HCT116 (cell line): Measurements from ENCODE around the gene SYNGR1. TPM values are rescaled to one million over a fixed set of nuclear protein-coding genes. Genes with fewer than 3 reads are reported as not detected.

Source experiments
- ATAC-seq: fragments of 200-7000 bp; cut with Tn5 transposase; 2 replicates; pipeline ENCODE4 v1.9.1; 2020; ENCODE audit warnings: mild to moderate bottlenecking, moderate library complexity
- BruUV-seq: library from RNA; stranded (reverse); fragments of 400-500 nt; replicated peaks from 2 replicates; lab custom pipeline; 2021; lab: Mats Ljungman, UMichigan
- CTCF ChIA-PET: fragments of 300-600 bp; sonication (Branson Sonifier 250); formaldehyde crosslinking; loops from one replicate; lab custom pipeline; 2021; ENCODE audit warnings: antibody characterized with exemption; lab: Charles Lee
- POLR2A ChIA-PET: fragments of 300-600, 350-600 bp; sonication (Branson Sonifier 250); formaldehyde crosslinking; loops from one replicate; lab custom pipeline; 2021; ENCODE audit warnings: antibody characterized with exemption; lab: Charles Lee
- RAD21 ChIA-PET, 2 experiments: fragments of 300-600 bp; sonication (Branson Sonifier 250); formaldehyde crosslinking; loops; one replicate each; lab custom pipeline; 2023; ENCODE audit warnings: low total read pairs in 2 of 2; ENCODE audit not compliant: uncharacterized antibody in 2 of 2, unreplicated experiment in 2 of 2, low non-redundant PET in 1 of 2; lab: Charles Lee
- DNase-seq: peaks from one replicate; pipeline ENCODE4 v3.0.0-alpha.2; 2010; ENCODE audit warnings: low read depth, low spot score
- H2AFZ ChIP-seq: fragments of 200-600 bp; shearing (Covaris generic), sonication (generic); 2 replicates; pipeline ENCODE4 v1.6.1; 2017; ENCODE audit warnings: low read depth, mixed run types, mixed read lengths, antibody characterized with exemption, low read length; ENCODE audit not compliant: poor library complexity, severe bottlenecking
- H3K27ac ChIP-seq: 2 replicates; pipeline ENCODE4 v1.5.1; 2012; ENCODE audit warnings: low read depth, low read length
- H3K27me3 ChIP-seq: fragments of 200-600 bp; sonication (generic); 2 replicates; pipeline ENCODE4 v1.6.1; 2016; ENCODE audit warnings: mixed run types, low read length, mixed read lengths; ENCODE audit not compliant: insufficient read depth
- H3K36me3 ChIP-seq, 2 experiments: fragments of 200-500 bp in 1 of 2; fragments of 200-600 bp in 1 of 2; sonication (Bioruptor generic) in 1 of 2; sonication (generic) in 1 of 2; 2 replicates each; pipeline versions ENCODE4 v1.5.1 to v1.6.1; 2014 to 2016; ENCODE audit warnings: low read length in 2 of 2, inconsistent platforms in 1 of 2, mixed read lengths in 1 of 2, mixed run types in 1 of 2; ENCODE audit not compliant: insufficient read depth in 2 of 2, control insufficient read depth in 1 of 2
- H3K4me1 ChIP-seq, 2 experiments: fragments of 200-600 bp in 1 of 2; sonication (generic) in 1 of 2; 2 replicates each; pipeline versions ENCODE4 v1.5.1 to v1.6.1; 2012 to 2017; ENCODE audit warnings: low read length in 2 of 2, inconsistent platforms in 1 of 2, mild to moderate bottlenecking in 1 of 2, mixed read lengths in 1 of 2, mixed run types in 1 of 2, moderate library complexity in 1 of 2; ENCODE audit not compliant: insufficient read depth in 2 of 2, control insufficient read depth in 1 of 2
- H3K4me2 ChIP-seq: fragments of 200-600 bp; sonication (generic); 2 replicates; pipeline ENCODE4 v1.6.1; 2017; ENCODE audit warnings: mixed run types, low read length, mixed read lengths
- H3K4me3 ChIP-seq, 2 experiments: fragments of 200-600 bp in 1 of 2; sonication (generic) in 1 of 2; replicated peaks in 1 of 2; 2 replicates each; pipeline ENCODE4 v1.5.1; 2011 to 2016; ENCODE audit warnings: low read length in 2 of 2, control low read depth in 1 of 2, low read depth in 1 of 2, mild to moderate bottlenecking in 1 of 2, mixed read lengths in 1 of 2, mixed run types in 1 of 2
- H3K79me2 ChIP-seq: fragments of 200-600 bp; sonication (generic); 2 replicates; pipeline ENCODE4 v1.6.1; 2017; ENCODE audit warnings: mild to moderate bottlenecking, mixed run types, low read length, moderate library complexity, mixed read lengths; ENCODE audit not compliant: insufficient read depth
- H3K9ac ChIP-seq: fragments of 200-600 bp; sonication (generic); 2 replicates; pipeline ENCODE4 v1.6.1; 2016; ENCODE audit warnings: low read length, mixed read lengths
- H3K9me2 ChIP-seq: fragments of 200-600 bp; sonication (generic), shearing (Covaris generic); 2 replicates; pipeline ENCODE4 v1.6.1; 2017; ENCODE audit warnings: mixed run types, mild to moderate bottlenecking, moderate library complexity; ENCODE audit not compliant: insufficient read depth
- H3K9me3 ChIP-seq, 2 experiments: fragments of 200-500 bp in 1 of 2; fragments of 200-600 bp in 1 of 2; sonication (Bioruptor generic) in 1 of 2; sonication (generic) in 1 of 2; 2 replicates each; pipeline ENCODE4 v1.6.1; 2014 to 2017; ENCODE audit warnings: low read length in 2 of 2, mixed read lengths in 2 of 2, inconsistent platforms in 1 of 2, low read depth in 1 of 2, mild to moderate bottlenecking in 1 of 2, mixed run types in 1 of 2, moderate library complexity in 1 of 2; ENCODE audit not compliant: control insufficient read depth in 1 of 2, insufficient read depth in 1 of 2
- H4K20me1 ChIP-seq: fragments of 200-600 bp; sonication (generic), shearing (Covaris generic); 2 replicates; pipeline ENCODE4 v1.6.1; 2017; ENCODE audit warnings: mixed run types, mild to moderate bottlenecking, moderate library complexity; ENCODE audit not compliant: insufficient read depth
- CBX3 ChIP-seq: IDR thresholded peaks from 2 replicates; pipeline ENCODE4 v1.6.1; 2012; ENCODE audit warnings: low read depth
- CEBPB ChIP-seq: IDR thresholded peaks from 2 replicates; pipeline ENCODE4 v1.6.1; 2012; ENCODE audit warnings: low read depth
- CTCF ChIP-seq, 3 experiments: fragments of 200-600 bp in 1 of 3; sonication (generic) in 1 of 3; IDR thresholded peaks in 2 of 3; conservative IDR thresholded peaks in 1 of 3; 2 replicates each; pipeline ENCODE4 v1.5.1; 2012 to 2017; ENCODE audit warnings: low read depth in 2 of 3, low read length in 2 of 3, antibody characterized with exemption in 1 of 3, borderline replicate concordance in 1 of 3, control low read depth in 1 of 3, mild to moderate bottlenecking in 1 of 3, mixed read lengths in 1 of 3, mixed run types in 1 of 3, moderate library complexity in 1 of 3; ENCODE audit not compliant: insufficient read depth in 1 of 3
- ELF1 ChIP-seq: IDR thresholded peaks from 2 replicates; pipeline ENCODE4 v1.6.1; 2012; ENCODE audit warnings: low read depth, borderline replicate concordance
- EZH2 ChIP-seq: fragments of 200-600 bp; sonication (generic); IDR thresholded peaks from 2 replicates; pipeline ENCODE4 v1.6.1; 2017; ENCODE audit warnings: antibody characterized with exemption, mixed run types
- EZH2phosphoT487 ChIP-seq: fragments of 200-600 bp; IDR thresholded peaks from 2 replicates; pipeline ENCODE4 v1.6.1; 2018; ENCODE audit warnings: antibody characterized with exemption, borderline replicate concordance
- FOSL1 ChIP-seq: IDR thresholded peaks from 2 replicates; pipeline ENCODE4 v1.6.1; 2012; ENCODE audit warnings: low read depth
- POLR2A ChIP-seq: IDR thresholded peaks from 2 replicates; pipeline ENCODE4 v1.7.0; 2011; ENCODE audit warnings: borderline replicate concordance; ENCODE audit not compliant: insufficient read depth, insufficient read length; ENCODE audit errors: extremely low read depth
- POLR2AphosphoS5 ChIP-seq: IDR thresholded peaks from 2 replicates; pipeline ENCODE4 v1.6.1; 2011; ENCODE audit warnings: mild to moderate bottlenecking, low read depth, low read length, moderate library complexity
- RAD21 ChIP-seq: IDR thresholded peaks from 2 replicates; pipeline ENCODE4 v1.6.1; 2012; ENCODE audit warnings: low read depth, mild to moderate bottlenecking
- SIN3A ChIP-seq: IDR thresholded peaks from 2 replicates; pipeline ENCODE4 v1.6.1; 2012; ENCODE audit warnings: low read depth
- SRF ChIP-seq: IDR thresholded peaks from 2 replicates; pipeline ENCODE4 v1.6.1; 2012; ENCODE audit warnings: low read depth
- TCF7L2 ChIP-seq: IDR thresholded peaks from 2 replicates; pipeline ENCODE4 v1.7.0; 2011; ENCODE audit warnings: borderline replicate concordance, inconsistent platforms; ENCODE audit not compliant: insufficient read depth, insufficient read length; ENCODE audit errors: extremely low read depth
- YY1 ChIP-seq: IDR thresholded peaks from 2 replicates; pipeline ENCODE4 v1.6.1; 2011; ENCODE audit warnings: low read length, low read depth, moderate library complexity, mild to moderate bottlenecking; ENCODE audit not compliant: insufficient replicate concordance; ENCODE audit errors: extremely low read depth
- ZFX ChIP-seq: fragments of 450-650 bp; IDR thresholded peaks from 2 replicates; pipeline ENCODE4 v1.6.1; 2017
- intact Hi-C: fragments of 100-400 bp; cut with micrococcal nuclease; formaldehyde crosslinking; loops from 2 replicates; pipeline ENCODE4 v1.10.0; 2022
- total RNA-seq: library from RNA; stranded (reverse); gene quantifications from one replicate; pipeline ENCODE4 v1.2.1, GENCODE V29; 2021; ENCODE audit not compliant: unreplicated experiment
- TF ChIP-seq, protein P1 (sequence below): IDR thresholded peaks from 2 replicates; pipeline ENCODE4 v1.6.1; 2011; ENCODE audit warnings: mild to moderate bottlenecking, low read length, moderate library complexity; ENCODE audit not compliant: insufficient replicate concordance; ENCODE audit errors: extremely low read depth
- TF ChIP-seq, protein P2 (sequence below): IDR thresholded peaks from 2 replicates; pipeline ENCODE4 v1.6.1; 2012; ENCODE audit warnings: low read depth

The SYNGR1 gene
- total RNA-seq, 1 experiment from 2014 or later: 20.7 TPM

GRCh38 chr22:39434721-39435120 is 84.9 kb downstream of the SYNGR1 start:
- Histone ChIP-seq H4K20me1 (no peaks in the 10 kb centered on the region), H3K9me2 (no peaks in the 10 kb centered on the region), H3K4me1 (peaks cover 11 to 25% of the 10 kb centered on the region in 2 experiments), H3K9ac (no peak overlapping the region), H2AFZ (no peak overlapping the region), H3K4me3 (no peak overlapping the region), H3K9me3 (no peaks in the 10 kb centered on the region), H3K4me2 (no peak overlapping the region), H3K79me2 (no peaks in the 10 kb centered on the region), H3K27me3 (no peaks in the 10 kb centered on the region), H3K27ac (no peak overlapping the region), H3K36me3 (peaks cover 2 to 5% of the 10 kb centered on the region in 2 experiments; a peak in 2 of 4 replicates)
- POLR2A ChIA-PET: no interaction called here
- DNase-seq (no peak), ATAC-seq (no peak)
- no TSS peak for BruUV-seq
- CTCF ChIA-PET: interaction anchor here (1.2 kb wide), 1 partner anchor 12 kb away, joined by 4 read pairs; no protein-coding TSS in a partner anchor
- RAD21 ChIA-PET: no interaction called here
- intact Hi-C loops: no loop called here
- TF ChIP-seq ZFX (no peak), SRF (no peak), CBX3 (no peak), POLR2AphosphoS5 (no peak), ELF1 (no peak), RAD21 (no peak), FOSL1 (no peak), SIN3A (no peak), EZH2 (no peak), CTCF (IDR thresholded peaks at IDR 0.05 in 2 of 3, conservative IDR thresholded peaks at IDR 0.05 in 1 of 3; ENCODE audit: borderline replicate concordance in 1 of 3, insufficient read depth in 1 of 3, low read depth in 2 of 3, low read length in 2 of 3) (no peak), POLR2A (no peak), EZH2phosphoT487 (no peak), TCF7L2 (no peak), YY1 (no peak), CEBPB (no peak)
- TF ChIP-seq, protein P1, sequence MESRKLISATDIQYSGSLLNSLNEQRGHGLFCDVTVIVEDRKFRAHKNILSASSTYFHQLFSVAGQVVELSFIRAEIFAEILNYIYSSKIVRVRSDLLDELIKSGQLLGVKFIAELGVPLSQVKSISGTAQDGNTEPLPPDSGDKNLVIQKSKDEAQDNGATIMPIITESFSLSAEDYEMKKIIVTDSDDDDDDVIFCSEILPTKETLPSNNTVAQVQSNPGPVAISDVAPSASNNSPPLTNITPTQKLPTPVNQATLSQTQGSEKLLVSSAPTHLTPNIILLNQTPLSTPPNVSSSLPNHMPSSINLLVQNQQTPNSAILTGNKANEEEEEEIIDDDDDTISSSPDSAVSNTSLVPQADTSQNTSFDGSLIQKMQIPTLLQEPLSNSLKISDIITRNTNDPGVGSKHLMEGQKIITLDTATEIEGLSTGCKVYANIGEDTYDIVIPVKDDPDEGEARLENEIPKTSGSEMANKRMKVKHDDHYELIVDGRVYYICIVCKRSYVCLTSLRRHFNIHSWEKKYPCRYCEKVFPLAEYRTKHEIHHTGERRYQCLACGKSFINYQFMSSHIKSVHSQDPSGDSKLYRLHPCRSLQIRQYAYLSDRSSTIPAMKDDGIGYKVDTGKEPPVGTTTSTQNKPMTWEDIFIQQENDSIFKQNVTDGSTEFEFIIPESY: no peak
- TF ChIP-seq, protein P2, sequence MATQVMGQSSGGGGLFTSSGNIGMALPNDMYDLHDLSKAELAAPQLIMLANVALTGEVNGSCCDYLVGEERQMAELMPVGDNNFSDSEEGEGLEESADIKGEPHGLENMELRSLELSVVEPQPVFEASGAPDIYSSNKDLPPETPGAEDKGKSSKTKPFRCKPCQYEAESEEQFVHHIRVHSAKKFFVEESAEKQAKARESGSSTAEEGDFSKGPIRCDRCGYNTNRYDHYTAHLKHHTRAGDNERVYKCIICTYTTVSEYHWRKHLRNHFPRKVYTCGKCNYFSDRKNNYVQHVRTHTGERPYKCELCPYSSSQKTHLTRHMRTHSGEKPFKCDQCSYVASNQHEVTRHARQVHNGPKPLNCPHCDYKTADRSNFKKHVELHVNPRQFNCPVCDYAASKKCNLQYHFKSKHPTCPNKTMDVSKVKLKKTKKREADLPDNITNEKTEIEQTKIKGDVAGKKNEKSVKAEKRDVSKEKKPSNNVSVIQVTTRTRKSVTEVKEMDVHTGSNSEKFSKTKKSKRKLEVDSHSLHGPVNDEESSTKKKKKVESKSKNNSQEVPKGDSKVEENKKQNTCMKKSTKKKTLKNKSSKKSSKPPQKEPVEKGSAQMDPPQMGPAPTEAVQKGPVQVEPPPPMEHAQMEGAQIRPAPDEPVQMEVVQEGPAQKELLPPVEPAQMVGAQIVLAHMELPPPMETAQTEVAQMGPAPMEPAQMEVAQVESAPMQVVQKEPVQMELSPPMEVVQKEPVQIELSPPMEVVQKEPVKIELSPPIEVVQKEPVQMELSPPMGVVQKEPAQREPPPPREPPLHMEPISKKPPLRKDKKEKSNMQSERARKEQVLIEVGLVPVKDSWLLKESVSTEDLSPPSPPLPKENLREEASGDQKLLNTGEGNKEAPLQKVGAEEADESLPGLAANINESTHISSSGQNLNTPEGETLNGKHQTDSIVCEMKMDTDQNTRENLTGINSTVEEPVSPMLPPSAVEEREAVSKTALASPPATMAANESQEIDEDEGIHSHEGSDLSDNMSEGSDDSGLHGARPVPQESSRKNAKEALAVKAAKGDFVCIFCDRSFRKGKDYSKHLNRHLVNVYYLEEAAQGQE: no peak
